C1 segment of cervical spinal cord (tissue), 14 donors: ENCODE data around the gene BABAM2.
"Not testable (repeated sequence)": the region's sequence is repeated elsewhere in the genome, so short reads cannot be mapped to it uniquely, and the experiment has no call there.

Experiments
- DNase-seq, 14 donors: peaks; one replicate each; lab custom pipeline; 2025; lab: John Stamatoyannopoulos, UW

The BABAM2 gene

DNA sequence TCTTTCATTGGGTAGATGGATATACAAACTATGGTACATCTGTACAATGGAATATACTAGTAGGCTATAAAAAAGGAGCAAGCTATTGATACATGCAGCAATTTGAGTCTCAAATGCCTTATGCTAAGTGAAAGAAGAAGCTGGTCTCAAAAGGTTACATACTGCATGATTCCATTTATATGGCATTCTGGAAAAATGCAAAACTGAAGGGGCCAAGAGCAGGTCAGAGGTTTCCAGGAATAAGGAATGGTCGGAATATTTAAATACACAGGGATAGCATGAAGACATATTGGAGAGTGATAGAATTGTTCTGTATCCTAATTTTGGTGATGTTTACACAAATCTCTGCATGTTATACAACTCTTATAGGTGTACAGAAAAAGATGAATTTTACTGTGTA lies 85.8 kb downstream of the BABAM2 start:
- no peak for DNase-seq

DNA sequence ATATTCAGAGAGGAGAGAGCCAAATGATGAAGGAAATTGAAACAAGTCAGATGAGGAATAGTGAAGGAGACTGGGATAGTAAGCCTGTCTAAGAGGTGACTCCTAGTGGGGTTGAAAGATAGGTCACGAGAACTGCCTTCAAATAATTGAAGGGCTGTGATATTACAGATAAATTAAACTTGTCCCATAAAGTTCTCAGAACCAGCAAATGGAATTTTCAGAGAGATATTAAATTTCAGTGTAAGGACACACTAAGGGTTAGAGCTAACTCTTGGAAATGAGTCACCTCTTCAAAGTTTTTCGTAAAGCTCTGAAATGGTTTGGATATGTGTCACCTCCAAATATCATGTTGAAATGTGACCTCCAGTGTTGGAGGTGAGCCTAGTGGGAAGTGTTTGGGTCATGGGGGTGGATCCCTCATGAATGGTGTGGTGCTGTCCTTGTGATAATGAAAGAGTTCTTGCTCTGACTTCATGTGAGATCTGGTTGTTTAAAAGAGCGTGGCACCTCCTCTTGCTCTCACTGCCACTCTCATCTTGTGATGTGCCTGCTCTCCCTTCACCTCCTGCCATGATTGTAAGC lies 87.3 kb downstream of the BABAM2 start:
- no peak for DNase-seq

DNA sequence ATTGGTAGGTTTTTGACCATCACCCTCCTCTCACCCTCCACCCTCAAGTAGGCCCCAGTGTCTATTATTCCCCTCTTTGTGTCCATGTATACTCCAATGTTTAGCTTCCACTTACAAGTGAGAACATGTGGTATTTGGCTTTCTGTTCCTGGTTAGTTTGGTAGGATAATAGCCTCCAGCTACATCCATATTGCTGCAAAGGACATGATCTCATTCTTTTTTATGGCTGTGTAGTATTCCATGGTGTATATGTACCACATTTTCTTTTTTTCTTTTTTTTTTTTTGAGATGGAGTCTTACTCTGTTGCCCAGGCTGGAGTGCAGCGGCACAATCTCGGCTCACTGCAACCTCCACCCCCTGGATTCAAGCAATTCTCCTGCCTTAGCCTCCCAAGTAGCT lies 88.2 kb downstream of the BABAM2 start:
- DNase-seq: not testable (repeated sequence)

DNA sequence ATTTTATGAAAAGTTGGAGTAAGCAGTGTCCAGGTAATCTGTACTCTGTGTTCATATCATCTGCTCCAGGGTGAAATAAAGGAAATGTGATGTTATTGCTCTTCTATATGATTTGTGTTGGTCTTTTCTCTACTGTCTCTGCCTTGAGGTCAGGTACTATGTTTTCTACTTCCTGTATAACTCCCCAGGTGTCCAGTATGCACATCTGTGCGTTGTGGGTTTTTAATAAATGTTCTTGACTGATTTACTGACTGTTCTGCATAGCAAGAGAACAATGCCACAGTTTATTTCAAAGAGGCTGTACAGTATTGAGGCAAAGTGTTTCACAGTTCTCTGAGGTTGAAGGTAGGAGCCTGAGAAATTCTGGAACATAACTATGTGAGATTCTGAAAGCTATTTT lies 89.7 kb downstream of the BABAM2 start:
- DNase-seq: no peak

DNA sequence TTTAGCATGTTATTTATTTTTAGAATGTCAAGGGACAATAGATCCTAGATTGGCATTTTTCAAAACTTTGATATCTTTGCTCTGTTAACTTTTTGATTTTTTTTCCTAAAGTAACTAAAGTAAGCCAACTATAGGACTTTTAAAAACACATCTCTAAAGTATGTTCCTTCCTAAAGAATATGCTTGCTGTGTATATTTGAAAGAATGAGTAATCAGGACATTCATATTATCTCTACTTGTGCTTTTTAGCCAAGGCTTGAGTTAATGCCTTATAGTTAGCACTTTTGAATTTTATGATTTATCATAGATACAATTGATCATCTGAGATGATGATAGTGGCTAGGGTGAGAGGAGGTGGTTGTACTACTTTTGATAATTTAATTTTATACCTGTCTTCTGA lies 93.6 kb downstream of the BABAM2 start:
- no peak for DNase-seq

DNA sequence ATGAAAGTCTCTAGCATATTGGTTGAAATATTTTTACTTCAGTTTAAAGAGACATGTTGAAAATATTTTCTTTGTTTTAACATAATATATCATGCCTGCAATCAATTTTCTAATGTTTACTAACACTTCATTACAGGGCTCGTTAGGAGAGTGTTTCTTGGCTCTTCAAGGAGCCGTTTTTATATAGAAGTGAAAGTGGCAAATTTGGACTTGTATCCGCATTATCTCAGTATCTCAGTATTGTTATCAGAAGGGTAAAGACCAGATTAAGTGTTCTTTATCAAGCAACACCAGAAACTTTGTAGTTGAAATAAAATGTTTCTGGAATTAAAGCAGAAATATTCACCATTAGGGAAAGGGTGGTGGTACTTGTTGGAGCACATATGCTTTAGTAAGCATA lies 97.8 kb downstream of the BABAM2 start:
- no peak for DNase-seq

DNA sequence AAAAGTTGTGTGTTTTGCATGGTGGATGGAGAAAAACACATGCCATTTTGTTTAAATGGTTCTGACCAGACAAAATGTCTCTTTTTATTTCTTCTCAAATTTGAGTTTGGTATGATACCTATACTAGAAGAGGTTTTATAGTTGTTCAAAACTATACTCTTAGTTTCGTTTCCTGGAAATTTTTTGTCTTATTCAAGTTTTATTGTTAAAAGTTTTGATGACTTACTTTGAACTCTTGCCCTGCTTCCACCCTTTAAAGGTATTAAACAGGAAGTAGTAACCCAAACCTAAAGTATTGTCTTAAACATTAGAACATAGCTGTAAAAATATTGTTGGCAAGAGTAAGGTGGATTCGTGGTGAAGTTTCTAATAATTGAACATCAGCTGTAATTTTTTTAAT lies 98.2 kb downstream of the BABAM2 start:
- no peak for DNase-seq

DNA sequence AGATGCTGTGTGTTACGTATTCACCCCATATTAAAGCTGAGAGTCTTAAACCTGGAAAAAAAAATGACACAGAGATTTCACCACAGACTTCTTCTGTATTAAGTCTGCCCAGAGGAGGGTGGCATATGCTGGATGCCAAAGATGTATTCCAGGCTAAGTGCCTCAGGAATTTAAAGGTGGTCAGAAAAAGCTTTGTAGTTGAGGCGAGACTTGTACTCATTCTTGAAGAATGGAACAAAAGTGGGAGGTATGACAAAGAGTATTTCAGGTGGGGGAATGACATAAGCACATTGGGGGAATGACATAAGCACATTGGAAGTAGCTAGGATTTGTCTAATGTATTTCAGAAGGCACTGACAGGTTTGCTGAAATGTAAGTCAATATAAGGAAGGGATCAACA lies 98.6 kb downstream of the BABAM2 start:
- DNase-seq: no peak

DNA sequence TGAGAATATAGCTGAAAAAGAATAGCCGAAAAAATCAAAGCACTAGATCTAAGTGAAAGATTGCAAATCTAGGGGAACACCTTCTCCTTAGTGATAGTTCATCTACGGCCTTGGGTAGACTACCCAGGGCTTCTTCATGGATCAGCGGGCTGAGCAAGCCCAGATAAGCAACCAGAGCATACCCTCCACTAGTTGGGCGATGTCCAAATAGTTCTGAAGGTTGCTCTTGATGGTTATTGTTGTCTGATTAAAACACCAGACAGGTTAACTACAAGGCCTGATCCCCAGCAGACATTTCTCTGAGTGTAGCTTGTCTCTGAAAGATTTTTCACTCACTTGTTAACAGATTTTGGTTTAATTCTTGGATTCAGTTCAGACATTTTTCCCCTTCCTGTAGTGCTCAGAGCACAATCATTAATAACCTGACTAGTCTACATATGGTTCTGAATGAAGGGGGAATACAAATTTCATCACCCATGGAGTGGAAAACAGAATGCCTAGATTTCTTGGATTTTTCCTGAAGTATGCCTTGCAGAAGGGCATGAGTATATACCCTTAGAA lies 99.6 kb downstream of the BABAM2 start:
- DNase-seq: no peak

DNA sequence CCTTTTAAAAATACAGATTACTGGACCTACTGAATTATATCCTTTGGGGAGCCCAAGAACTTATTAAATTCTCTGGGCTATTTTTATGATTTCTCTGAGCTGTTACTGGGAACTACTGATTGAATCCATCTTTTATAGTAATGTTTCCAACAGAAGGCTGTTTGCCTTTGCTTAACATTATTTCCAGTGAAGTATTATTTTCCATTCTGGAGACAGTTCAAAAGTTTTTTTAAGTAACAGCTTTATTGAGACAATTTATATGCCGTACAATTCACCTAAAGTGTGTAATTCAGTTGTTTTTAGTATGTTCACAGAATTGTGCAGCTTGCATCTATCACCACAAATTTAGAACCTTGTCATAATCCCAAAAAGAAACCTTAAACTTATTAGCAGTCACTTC lies 100.6 kb downstream of the BABAM2 start:
- DNase-seq: no peak

DNA sequence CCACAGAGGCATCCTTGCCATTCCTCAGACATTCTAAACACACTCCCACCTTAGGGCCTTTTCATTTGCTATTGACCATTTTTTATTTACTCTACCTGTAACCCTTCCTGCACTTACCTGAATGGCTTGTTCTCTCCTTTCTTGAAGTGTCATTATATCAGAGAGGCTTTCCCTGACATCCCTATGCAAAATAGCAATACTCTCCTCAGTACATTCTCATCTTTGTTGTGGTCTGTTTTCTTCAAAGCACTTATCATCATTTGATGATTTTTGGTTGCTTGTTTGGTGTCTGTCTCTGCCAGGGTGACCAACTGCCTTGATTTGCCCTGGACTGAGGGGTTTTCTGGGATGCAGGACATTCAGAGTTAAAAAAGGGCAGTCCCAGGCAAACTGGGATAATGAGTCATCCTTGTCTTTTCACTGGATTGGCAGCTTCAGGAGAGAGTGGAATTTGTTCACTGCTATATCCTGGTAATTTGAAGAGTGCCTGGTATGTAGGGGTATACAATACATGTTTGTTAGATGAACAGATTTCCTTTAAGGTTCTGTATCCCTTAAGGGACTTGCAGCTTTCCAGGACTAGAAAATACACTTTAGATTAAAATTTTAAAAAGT lies 102.4 kb downstream of the BABAM2 start:
- no peak for DNase-seq

DNA sequence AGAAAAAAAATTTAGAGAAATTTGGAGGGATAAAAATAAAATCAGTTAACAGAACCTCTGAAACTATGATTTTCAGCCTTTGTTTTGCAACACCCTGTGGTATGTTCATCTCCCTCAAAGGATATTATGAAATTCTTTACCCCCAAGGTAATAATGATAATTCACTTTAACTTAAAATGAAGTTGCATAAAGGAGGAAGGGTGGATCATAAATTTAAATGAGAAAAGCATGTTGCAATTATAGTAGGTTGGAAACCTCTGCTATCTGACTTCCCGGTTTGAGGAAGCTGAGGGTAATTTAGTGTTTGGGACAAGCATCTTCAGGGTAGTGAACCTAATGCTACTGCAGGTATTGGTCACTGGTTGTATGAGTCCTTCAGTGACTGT lies 102.9 kb downstream of the BABAM2 start:
- DNase-seq: no peak

DNA sequence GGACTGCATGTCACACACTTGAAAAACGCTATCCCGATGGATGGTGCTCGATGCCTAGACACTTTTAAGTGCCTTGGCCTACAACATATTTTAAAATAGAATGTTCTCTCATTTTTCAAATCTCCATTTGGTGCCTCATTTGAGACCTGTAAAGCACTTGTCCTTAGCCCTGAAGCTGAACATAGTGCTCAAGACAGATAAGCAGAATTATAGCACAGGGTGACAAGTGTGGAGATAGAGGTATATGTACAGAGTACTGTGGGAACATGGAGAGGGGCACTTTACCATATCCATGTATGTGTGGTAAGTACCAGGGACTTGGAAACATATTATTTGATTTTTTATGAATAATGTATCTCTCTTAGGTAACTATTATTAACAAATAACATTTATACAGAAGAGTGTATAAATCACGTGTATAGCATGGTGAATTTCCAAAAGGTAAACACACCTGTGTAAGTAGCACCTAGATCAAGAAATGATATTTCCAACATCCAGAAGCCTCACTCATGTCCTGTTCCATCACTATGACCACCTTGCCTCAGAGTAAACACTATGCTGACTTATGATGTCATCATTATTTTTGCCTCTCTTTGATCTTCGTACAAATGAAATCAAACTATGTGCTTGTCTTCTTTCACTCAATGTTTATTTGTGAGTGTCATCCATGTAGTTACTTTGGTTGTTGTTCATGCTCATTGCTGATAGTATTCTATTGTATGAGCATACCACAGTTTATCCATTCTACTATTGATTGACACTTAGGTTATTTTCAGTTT lies 103.6 kb downstream of the BABAM2 start:
- DNase-seq: no peak

DNA sequence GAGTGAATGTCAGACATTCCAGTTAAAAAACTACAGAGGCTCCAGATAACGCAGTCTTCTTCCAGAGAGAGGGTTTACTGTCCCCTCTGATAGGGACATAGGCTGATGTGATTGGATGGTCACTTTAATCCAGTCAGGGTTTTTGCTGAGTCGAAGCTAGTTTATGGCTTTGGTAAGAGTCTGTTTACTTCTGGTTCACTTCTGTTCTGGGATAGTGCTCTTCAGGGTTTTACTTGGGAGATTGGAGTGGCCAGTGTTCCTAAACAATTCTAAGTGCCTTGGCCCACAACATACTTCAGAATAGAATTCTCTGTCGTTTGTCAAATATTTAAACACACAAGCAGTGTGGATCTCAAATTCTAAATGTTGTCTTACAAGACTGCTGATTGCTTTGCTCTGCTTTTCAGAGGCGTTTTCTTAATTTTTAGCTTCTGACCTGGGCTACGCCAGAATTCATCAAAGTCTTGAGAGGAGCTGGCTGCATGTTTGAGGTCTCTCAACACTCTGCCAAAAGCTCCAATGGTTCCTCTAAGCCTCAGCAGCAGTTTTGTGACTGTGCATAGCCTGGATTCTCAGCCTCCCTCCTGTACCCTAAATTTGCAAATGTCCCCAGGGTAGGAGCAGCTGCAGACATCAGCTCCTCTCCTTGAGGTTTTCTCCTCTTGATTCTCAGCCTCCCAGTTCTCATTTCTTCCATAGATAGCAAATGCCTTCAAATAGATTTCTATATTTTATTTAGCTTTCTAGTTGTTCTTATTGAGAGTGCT lies 105.8 kb downstream of the BABAM2 start:
- DNase-seq: no peak

DNA sequence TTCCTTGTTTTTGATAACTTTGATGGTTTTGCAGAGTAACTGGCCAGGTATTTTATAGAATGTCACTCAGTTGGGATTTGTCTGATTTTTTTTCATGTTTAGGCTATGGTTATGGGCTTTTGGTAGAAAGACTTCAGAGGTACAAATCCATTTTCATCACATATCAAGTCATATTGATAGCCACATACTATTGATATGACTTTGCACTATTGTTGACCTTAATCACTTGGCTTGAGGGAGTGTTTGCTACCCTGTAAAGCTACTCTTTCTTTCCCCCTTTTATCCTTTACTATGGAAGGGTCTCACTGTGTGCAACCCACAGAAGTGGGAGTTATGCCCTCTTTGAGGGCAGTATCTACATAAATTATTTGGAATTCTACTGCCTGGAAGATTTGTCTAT lies 109.8 kb downstream of the BABAM2 start:
- DNase-seq: no peak

DNA sequence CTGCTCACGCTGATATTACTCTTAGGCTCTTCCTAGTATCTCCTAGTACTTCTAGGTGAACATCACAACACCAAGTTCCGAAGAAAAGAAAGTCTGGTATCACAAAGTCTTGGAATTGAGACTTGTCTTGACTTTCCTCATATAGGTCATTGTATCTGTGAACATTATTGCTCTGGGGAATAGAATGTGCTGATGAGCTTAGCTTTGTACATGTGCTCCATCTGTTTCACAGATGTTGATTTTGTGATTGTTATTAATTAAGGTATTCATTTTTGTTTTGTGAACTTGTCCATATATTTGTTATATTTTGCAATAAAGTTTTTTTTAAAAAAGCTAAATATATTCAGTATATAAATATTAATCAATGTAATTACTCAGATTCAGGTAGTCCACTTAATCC lies 111.7 kb downstream of the BABAM2 start:
- DNase-seq: no peak

DNA sequence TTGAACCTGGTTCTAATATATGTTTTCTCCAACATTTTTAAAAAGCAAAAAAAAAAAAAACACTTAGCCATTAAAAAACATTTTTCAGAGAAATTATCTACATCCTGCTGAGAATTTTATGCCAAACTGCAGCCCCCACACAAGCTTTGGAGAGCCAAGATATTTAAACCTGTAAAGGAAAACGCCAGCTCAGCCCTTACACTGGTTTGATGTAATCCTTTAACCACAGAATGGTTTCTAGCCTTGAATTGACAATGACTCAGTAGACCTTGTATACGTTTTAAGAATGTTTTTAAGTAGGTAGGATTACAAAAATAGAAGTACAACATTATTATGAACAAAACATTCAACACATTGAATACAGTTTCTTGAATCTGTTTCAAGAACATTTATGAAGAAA lies 113.6 kb downstream of the BABAM2 start:
- DNase-seq: no peak

DNA sequence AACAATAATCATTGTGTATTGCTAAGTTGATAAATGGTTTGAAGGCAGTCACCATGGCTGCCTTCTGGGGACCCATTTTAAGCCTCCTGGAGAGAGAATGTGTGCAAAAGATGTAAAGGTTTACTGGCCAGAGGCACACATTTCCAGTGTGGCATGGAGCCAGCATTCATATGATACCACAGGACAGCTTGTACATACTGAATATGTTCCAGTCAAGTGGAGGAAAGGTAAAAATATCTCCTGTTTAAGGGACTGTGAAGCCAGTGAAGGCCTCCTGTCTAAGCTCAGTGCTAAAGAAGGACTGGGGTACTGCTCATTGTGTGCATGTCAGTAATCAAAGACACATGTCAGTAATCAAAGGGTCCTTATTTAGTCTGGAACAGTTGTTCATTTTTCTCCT lies 119.2 kb downstream of the BABAM2 start:
- no peak for DNase-seq

DNA sequence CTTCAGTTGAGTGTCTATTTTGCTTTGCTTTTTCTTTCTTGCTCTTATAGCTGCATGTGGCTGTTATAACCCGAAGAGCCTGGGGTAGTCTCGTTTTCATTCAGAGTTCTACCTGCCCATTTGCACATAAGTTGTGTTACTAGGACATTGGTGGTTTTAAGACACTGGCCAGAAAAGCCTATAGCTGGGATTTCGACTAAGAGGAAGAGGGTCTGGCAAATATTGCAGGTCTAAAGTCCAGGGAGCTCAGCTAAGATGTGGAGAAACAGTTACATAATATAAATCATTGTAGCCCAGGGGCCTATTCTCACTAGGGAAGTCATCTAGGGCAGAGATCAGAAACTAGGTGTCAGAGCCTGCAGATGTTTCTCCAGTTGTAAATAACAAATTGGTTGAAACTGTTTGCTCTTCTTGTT lies 120.8 kb downstream of the BABAM2 start:
- no peak for DNase-seq

DNA sequence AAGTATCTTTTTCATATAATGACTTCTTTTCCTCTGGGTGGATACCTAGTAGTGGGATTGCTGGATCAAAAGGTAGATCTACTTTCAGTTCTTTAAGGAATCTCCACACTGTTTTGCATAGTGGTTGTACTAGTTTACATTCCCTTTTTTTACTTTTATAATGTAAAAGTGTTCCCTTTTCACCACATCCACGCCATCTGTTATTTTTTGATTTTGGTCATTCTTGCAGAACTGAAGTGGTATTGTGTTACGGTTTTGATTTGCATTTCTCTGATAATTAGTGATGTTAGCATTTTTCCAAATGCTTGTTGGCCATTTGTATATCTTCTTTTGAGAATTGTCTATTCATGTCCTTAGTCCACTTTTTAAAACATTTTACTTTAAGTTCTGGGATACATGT lies 127.9 kb downstream of the BABAM2 start:
- DNase-seq: not testable (repeated sequence)

DNA sequence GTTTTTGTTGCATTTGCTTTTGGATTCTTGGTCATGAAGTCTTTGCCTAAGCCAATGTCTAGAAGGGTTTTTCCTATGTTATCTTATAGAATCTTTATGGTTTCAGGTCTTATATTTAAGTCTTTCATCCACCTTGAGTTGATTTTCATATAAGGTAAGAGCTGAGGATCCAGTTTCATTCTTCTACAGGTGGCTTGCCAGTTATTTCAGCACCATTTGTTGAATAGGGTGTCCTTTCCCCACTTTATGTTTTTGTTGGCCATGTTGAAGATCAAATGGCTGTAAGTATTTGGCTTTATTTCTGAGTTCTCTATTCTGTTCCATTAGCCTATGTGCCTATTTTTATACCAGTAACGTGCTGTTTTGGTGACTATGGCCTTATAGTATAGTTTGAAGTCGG lies 129.0 kb downstream of the BABAM2 start:
- DNase-seq: not testable (repeated sequence)

DNA sequence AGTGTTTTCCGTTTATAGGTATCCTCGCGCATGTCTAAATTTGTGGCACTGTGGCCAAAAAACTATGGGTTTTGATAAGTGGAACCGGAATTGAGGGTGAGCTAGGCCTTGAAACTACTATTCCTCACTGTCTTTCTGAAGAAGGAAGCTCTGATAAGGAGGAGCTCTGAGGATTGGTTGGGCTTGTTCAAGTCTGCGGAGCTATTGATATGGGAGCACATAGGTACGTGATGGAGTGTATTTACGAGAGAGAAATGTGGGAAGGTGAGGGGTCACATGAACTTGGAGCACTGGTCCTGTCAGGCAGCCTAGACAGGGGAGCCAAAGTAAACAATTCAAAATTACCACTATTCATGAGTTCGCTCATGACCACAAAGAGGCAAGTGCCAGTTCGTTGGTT lies 131.4 kb downstream of the BABAM2 start:
- no peak for DNase-seq
